ENCODE results near the gene RSPRY1.
A peak's percentile ranks its signal among the peaks of the same experiment; 100 is the strongest.

Gene RSPRY1

GRCh38 chr16:57225978-57226377 is 39.8 kb downstream of the RSPRY1 start:
- no peak for DNase-seq

- no peak for DNase-seq
These were observed 40.8 kb downstream of the RSPRY1 start for GRCh38 chr16:57226701-57227621.

- DNase-seq = no peak
These were observed 43.0 kb downstream of the RSPRY1 start for GRCh38 chr16:57229079-57229478.

- DNase-seq = no peak
These were observed 45.8 kb downstream of the RSPRY1 start for GRCh38 chr16:57231821-57232350.

GRCh38 chr16:57233944-57234706 is 48.0 kb downstream of the RSPRY1 start:
- DNase-seq = no peak

GRCh38 chr16:57234707-57235092 is 48.6 kb downstream of the RSPRY1 start:
- no peak for DNase-seq

- no peak for DNase-seq
These were observed 49.2 kb downstream of the RSPRY1 start for GRCh38 chr16:57235128-57236021.

GRCh38 chr16:57236022-57236350 is 49.9 kb downstream of the RSPRY1 start:
- no peak for DNase-seq

- DNase-seq = no peak
These were observed 52.6 kb downstream of the RSPRY1 start for GRCh38 chr16:57238682-57239081.

GRCh38 chr16:57239107-57239506 is 53.0 kb downstream of the RSPRY1 start:
- no peak for DNase-seq

- DNase-seq = peak; percentile 35 to 42
These were observed 54.7 kb downstream of the RSPRY1 start for GRCh38 chr16:57240851-57241250.

GRCh38 chr16:57242650-57243049 is 56.5 kb downstream of the RSPRY1 start:
- DNase-seq = no peak

- DNase-seq = no peak
These were observed 58.3 kb downstream of the RSPRY1 start for GRCh38 chr16:57244463-57244766.

- peak; percentile 92 to 93 for DNase-seq
These were observed 58.8 kb downstream of the RSPRY1 start, which contains the start of gene ARL2BP for GRCh38 chr16:57244767-57245471. Gene ARL2BP (plus strand): TSS chr16:57245259. CDS start chr16:57245368, 109 bp downstream.

- DNase-seq = no peak
These were observed 59.5 kb downstream of the RSPRY1 start for GRCh38 chr16:57245472-57246113.

- DNase-seq = no peak
These were observed 65.2 kb downstream of the RSPRY1 start for GRCh38 chr16:57251352-57251751.

- DNase-seq = no peak
These were observed 66.1 kb downstream of the RSPRY1 start for GRCh38 chr16:57252148-57252721.

- DNase-seq = no peak
These were observed 67.3 kb downstream of the RSPRY1 start for GRCh38 chr16:57253466-57253865.

- DNase-seq = no peak
These were observed 69.7 kb downstream of the RSPRY1 start for GRCh38 chr16:57255686-57256415.

- DNase-seq = no peak
These were observed 70.7 kb downstream of the RSPRY1 start for GRCh38 chr16:57256601-57257395.
